SKM-1 treated with dmso at 0.1 percent for 144 hours (cell line): ENCODE measurements around the gene OR5H14.
"Not testable (repeated sequence)": the region's sequence is repeated elsewhere in the genome, so short reads cannot be mapped to it uniquely, and the experiment has no call there.

Experiments
- DNase-seq: peaks from one replicate; lab custom pipeline; 2025; ENCODE audit not compliant: unreplicated experiment; lab: John Stamatoyannopoulos, UW

The OR5H14 gene

DNA sequence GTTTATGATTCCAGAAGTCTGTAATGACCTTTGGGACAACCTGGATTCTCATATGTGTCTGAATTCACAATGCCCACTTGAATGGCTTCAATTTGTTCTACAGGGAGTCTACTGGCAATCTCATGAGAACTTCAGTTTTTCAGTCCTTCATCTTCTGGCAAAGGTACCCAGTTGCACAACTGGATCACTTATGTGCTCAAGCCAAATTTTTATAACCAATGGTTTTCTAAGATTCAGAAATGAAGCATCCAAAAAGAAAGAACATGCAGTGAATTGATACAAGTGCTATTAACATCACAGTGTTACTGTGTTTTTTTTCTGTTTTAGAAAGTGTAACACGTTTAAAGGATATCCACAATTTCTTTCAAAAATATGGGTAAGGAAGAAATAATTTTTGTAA is at the start of gene OR5H14:
OR5H14 (plus strand) TSS at position 301 of the 400 bp plus-strand sequence. CDS start 1,907 bp downstream, outside the sequence.
- DNase-seq: no peak

- no peak for DNase-seq
Measured at GRCh38 chr3:98099848-98100247, 47.4 kb upstream of the OR5H14 start.

DNA sequence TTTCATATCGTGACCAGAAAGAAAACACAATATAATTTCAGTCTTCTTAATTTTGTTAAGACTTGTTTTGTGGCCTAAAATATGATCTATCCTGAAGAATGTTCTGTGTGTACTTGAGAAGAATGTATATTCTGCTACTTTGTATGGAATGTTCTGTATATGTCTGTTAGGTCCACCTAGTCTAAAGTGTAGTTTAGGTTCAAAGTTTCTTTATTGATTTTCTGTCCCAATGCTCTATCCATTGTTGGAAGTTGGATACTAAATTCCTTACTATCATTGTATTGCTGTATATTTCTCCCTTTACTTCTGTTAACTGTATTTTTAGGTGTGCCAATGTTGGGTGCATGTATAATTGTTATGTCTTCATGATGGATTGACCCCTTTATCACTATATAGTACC is 39.1 kb upstream of the OR5H14 start:
- no peak for DNase-seq

- DNase-seq: no peak
Measured at GRCh38 chr3:98109807-98110549, 37.3 kb upstream of the OR5H14 start.

DNA sequence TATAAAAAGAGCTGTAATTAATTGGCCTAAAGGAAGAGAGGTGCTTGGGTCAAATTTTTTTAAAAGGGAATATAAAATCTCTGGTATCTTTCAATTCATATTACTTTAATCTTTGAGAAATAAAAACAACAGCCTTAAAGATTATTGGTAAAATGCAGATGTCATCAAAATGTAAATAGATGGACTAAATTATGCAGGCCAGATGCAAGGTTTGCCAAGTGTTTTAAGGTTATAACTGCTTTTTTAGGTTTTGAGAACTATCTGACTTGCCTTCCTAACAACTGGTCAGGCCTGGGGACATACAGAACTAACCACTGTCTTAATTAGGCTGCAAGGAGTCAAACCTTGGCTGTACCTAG is 36.8 kb upstream of the OR5H14 start:
- DNase-seq: no peak

- DNase-seq: no peak
Measured at GRCh38 chr3:98114264-98114663, 33.0 kb upstream of the OR5H14 start.

DNA sequence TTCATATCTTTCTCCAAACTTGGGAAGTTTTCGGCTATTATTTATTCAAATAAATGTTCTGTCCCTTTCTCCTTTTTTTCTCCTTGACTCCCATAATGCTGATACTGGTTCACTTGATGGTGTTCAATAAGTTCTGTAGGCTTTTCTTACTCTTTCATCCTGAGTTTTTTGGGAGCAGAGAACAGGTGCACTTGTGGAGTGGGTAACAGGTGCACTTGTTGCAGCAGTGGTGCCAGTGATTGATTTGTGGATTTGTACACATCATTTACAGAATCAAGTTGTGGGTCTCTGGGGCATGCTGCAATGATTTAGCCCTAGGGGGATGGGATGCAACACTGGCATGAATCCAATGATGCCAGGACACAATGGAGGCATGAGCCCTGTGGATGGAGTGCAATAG is 31.6 kb upstream of the OR5H14 start:
- no peak for DNase-seq

DNA sequence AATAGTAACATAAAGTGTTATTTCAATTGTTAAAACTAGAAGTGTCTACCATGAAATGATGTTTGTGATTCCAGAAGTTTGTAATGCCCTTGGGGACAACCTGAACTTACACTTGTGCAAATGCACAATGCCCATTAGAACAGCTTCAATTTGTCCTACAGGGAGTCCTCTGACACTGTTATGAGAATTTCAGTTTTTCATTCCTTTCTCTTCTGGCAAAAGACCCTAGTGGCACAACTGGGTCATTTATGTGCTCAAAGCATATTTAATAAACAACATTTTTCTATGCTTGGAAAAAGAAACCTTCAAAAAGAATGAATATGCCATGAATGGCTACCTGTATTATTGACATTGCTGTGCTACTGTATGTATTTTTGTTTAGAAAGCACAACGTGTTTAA is 16.9 kb upstream of the OR5H14 start, which contains the start of gene OR5H1:
OR5H1 (plus strand) TSS at position 301 of the 400 bp plus-strand sequence. CDS start 1,977 bp downstream, outside the sequence.
- no peak for DNase-seq

DNA sequence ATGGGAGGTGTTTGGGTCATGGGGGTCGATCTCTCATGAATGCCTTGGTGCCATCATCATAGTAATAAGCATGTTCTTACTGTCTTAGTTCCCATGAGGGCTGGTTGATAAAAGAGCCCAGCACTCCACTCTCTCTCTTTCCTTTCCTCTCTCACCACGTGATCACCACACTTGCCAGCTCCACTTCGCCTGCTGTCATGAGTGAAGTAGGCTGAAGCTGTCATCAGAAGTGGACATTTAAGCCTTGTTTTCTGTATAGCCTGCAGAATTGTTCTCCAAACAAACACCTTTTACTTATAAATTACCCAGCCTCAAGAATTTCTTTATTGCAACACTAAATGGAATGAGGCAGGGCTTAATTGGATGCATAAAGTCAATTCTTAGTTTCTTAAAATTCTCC is 10.6 kb upstream of the OR5H14 start:
- no peak for DNase-seq

DNA sequence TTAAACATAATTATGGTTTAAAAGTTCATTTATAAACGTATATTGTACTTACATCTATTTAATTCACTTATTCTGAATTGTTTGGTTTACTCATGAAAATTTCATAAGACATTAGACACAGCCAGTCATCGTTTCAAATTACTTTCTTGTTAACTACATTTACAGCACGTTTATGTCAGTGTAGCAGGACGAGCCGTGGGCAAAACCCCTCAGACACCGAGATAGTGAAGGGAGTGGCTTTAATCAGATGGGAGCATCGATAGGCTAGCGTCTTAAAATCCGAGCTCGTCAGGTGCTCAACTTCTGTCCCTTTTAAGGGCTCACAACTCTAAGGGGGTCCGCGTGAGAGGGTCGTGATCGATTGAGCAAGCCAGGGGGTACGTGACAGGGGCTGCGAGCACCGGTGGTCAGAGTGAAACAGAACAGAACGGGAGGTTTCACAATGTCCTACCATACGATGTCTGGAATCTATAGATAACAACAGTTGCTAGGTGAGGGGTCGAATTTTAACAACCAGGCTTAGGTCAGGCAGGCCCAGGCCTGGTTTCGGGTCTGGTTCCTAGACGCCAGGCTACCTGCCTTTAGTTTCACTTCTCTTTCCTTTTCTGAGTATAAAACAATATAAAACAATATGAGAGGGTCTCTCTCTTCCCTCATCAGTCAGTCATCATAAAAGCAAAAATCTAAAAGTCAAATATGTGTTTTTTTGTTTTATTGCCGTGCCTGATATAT is 9.3 kb upstream of the OR5H14 start:
- not testable (repeated sequence) for DNase-seq

GRCh38 chr3:98140531-98140930 is 6.7 kb upstream of the OR5H14 start:
- no peak for DNase-seq

DNA sequence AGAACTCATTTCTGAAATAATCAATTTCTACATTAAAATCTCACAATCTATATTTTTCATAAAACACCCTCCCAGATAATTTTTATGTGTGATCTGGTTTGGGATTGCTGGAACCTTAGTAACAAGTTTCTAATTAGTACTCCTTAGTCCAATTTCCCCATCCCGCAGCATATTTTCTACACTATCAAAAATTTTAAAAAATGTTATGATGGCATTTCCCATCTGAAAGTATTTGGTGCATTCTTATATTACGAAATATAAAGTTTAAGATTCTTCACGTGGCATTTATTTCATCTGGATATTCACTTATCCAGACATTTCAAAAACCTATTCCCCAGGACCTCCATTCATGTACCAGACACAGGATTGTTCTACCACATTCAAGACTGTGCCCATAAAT is 1.5 kb downstream of the OR5H14 start:
- no peak for DNase-seq

GRCh38 chr3:98149456-98149855 is 2.2 kb downstream of the OR5H14 start:
- not testable (repeated sequence) for DNase-seq

- no peak for DNase-seq
Measured at GRCh38 chr3:98151241-98151640, 4.0 kb downstream of the OR5H14 start.

DNA sequence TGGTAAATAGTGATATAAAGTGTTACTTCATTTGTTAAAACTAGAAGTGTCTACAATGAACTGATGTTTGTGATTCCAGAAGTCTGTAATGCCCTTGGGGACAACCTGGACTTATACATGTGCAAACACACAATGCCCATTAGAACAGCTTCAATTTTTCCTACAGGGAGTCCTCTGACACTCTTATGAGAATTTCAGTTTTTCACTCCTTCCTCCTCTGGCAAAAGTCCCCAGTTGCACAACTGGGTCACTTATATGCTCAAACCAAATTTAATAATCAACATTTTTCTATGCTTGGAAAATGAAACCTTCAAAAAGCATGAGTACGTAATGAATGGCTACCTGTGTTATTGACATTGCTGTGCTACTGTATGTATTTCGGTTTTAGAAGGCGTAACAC is 19.1 kb downstream of the OR5H14 start, which contains the start of gene OR5H15:
OR5H15 (plus strand) TSS at position 301 of the 400 bp plus-strand sequence. CDS start 2,004 bp downstream, outside the sequence.
- DNase-seq: no peak

DNA sequence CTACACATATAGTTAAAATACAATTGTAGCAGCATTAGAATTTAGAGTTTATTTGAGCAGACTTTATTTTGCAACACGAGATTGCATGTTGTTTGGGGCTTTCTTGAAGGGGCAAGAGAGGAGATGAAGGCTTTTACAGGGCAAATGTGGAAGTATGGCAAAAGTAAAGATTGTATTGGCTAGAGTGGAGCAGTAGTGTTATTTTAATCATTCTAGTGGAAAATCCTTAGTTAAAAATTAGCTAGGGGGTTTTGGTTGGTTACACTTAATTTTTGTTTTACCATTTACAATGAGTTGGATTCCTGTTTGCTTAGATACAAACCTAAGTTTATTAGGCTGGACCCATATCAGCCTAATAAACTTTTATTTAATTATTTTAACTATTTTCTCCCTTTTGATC is 23.8 kb downstream of the OR5H14 start:
- DNase-seq: no peak

DNA sequence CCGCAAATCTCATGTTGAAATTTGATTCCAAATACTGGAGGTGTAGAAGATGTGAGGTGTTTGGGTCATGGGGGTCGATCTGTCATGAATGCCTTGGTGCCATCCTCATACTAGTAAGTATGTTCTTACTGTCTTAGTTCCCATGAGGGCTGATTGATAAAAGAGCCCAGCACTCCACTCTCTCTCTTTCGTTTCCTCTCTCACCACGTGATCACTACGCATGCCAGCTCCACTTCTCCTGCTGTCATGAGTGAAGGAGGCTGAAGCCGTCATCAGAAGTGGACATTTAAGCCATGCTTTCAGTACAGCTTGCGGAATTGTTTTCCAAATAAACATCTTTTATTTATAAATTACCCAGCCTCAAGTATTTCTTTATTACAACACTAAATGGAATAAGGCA is 25.3 kb downstream of the OR5H14 start:
- no peak for DNase-seq

- no peak for DNase-seq
Measured at GRCh38 chr3:98180319-98180890, 33.1 kb downstream of the OR5H14 start.

DNA sequence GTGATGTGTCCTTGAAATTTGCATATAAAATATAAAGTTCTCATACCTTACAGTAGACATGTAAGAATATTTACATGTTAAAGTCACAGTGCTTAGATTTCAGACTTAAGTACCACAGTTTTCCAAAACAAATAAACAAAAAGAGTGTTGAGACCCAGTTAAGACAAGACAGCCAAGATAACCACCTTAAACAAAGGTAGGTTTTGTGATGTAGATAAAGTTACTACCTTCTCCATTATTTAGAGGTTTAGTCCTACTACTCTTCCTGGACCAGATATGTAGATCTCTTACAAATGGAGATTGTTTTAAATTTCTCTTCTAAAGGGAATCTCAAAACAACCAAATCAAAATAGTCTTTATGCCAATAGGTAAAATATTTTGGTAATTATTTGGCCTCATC is 34.9 kb downstream of the OR5H14 start:
- DNase-seq: no peak

DNA sequence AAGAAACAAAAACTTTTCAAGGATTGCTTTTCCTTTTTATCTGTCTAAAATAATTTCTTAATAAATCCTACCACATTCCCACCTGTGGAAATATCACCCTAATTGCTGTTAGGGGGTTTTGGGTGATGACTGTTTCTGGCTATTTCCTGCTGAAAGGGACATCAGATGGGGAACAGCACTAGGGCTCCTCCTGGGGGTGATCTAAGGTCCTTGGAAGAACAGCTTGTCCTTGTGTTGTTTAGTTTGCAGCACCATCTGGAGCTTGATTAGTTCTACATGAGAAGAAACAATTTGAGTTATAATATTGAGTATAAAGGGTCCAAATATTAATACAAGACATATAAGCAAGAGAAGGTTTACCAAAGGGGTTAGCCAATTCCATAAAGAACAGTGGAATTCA is 37.9 kb downstream of the OR5H14 start:
- DNase-seq: no peak

DNA sequence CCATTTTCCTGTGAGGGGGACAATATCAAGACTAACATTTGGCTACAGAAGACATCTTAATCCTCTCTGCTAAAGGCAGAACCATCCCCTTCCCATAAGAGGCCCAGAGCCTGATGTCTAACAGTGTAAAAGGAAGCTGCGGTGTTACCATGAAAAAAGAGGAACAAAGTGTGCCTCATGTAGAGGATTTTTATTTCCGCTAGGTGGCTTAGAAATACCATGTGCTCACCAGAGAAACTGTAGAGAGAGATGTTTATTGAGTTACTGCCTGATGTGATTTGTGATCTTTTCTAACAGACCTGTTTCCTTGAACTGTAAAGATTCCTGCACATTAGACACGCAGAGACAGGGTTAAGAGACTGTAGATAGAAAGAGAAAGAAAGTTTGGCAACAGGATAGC is 41.3 kb downstream of the OR5H14 start:
- DNase-seq: peak; percentile 93

GRCh38 chr3:98190911-98191310 is 43.6 kb downstream of the OR5H14 start:
- DNase-seq: not testable (repeated sequence)
